ENCODE data around the gene INA. TPM values are rescaled to one million over a fixed set of nuclear protein-coding genes. Genes with fewer than 3 reads are reported as not detected.
A peak's percentile ranks its signal among the peaks of the same experiment; 100 is the strongest.

The INA gene
- total RNA-seq (not detected), polyA plus RNA-seq (under 1 TPM in 1 of 2 donors, not detected in 1; 0.08 TPM)
- long read RNA-seq, donor 1: 0 reads
- long read RNA-seq, donor 2: 0 reads

- Histone ChIP-seq H3K27me3 (ENCODE audit: control insufficient read depth in 1 of 2, insufficient read depth in 2 of 2, low read length in 1 of 2) (no peaks in the 10 kb centered on the region), H3K27ac (ENCODE audit: low read depth in 1 of 2, low read length in 2 of 2) (no peak within 1 kb of the TSS), H3K9me3 (ENCODE audit: control insufficient read depth, low read length) (no peaks in the 10 kb centered on the region), H3K36me3 (ENCODE audit: control insufficient read depth in 1 of 2, insufficient read depth in 2 of 2, low read length in 1 of 2) (no peaks in the 10 kb centered on the region), H3K4me1 (ENCODE audit: control insufficient read depth in 1 of 2, insufficient read depth in 2 of 2, low read length in 2 of 2) (peaks cover 0 to 7% of the 10 kb centered on the region in 2 donors), H3K4me3 (ENCODE audit: low read length in 2 of 2) (no peak within 1 kb of the TSS)
- DNase-seq (peak in 1 of 2 donors; percentile 74), ATAC-seq (ENCODE audit: low FRiP score) (no peak)
- intact Hi-C loops (cut with DNase I): no loop called here
- 1% methylated on average over 73 to 105 of the region's 105 CpGs for WGBS, 2 donors
Measured at GRCh38 chr10:103276896-103277712, at the start of gene INA. INA (plus strand) TSS chr10:103277138; CDS start chr10:103277212, 74 bp downstream.

GRCh38 chr10:103227416-103227815 is 49.5 kb upstream of the INA start:
- Histone ChIP-seq H3K4me3 (ENCODE audit: low read length in 2 of 2) (no peak overlapping the region), H3K9me3 (ENCODE audit: control insufficient read depth, low read length) (no peaks in the 10 kb centered on the region), H3K36me3 (ENCODE audit: control insufficient read depth in 1 of 2, insufficient read depth in 2 of 2, low read length in 1 of 2) (no peaks in the 10 kb centered on the region), H3K4me1 (ENCODE audit: control insufficient read depth in 1 of 2, insufficient read depth in 2 of 2, low read length in 2 of 2) (peaks cover 8 to 9% of the 10 kb centered on the region in 2 donors), H3K27me3 (ENCODE audit: control insufficient read depth in 1 of 2, insufficient read depth in 2 of 2, low read length in 1 of 2) (no peaks in the 10 kb centered on the region), H3K27ac (ENCODE audit: low read depth in 1 of 2, low read length in 2 of 2) (peak overlapping the region; percentile 54 to 64)
- no peak for DNase-seq
- no peak for ATAC-seq (ENCODE audit: low FRiP score)
- WGBS, 2 donors: 71 to 76% methylated on average over 1 of the region's 1 CpG
- intact Hi-C loops (cut with DNase I): no loop called here

- H3K4me1 ChIP-seq (ENCODE audit: control insufficient read depth in 1 of 2, insufficient read depth in 2 of 2, low read length in 2 of 2): peaks cover 9 to 12% of the 10 kb centered on the region in 2 donors
- no peak overlapping the region for H3K4me3 ChIP-seq (ENCODE audit: low read length in 2 of 2)
- H3K36me3 ChIP-seq (ENCODE audit: control insufficient read depth in 1 of 2, insufficient read depth in 2 of 2, low read length in 1 of 2): no peaks in the 10 kb centered on the region
Measured at GRCh38 chr10:103231047-103231551, 45.8 kb upstream of the INA start.

GRCh38 chr10:103232131-103232673 is 44.7 kb upstream of the INA start:
- intact Hi-C loops (cut with DNase I): loop anchor here in 1 of 2 donors (5.0 kb wide), 1 partner anchor 40 kb away; the partner anchor contains the start of gene NT5C2
- 85 to 87% methylated on average over 3 of the region's 3 CpGs for WGBS, 2 donors
- H3K36me3 ChIP-seq (ENCODE audit: control insufficient read depth in 1 of 2, insufficient read depth in 2 of 2, low read length in 1 of 2): no peaks in the 10 kb centered on the region
- DNase-seq (no peak), ATAC-seq (ENCODE audit: low FRiP score) (no peak)
- H3K9me3 ChIP-seq (ENCODE audit: control insufficient read depth, low read length): no peaks in the 10 kb centered on the region
- peak overlapping the region; percentile 18 to 88 for H3K27ac ChIP-seq (ENCODE audit: low read depth in 1 of 2, low read length in 2 of 2)
- H3K4me1 ChIP-seq (ENCODE audit: control insufficient read depth in 1 of 2, insufficient read depth in 2 of 2, low read length in 2 of 2): peaks cover 9 to 12% of the 10 kb centered on the region in 2 donors
- no peak overlapping the region for H3K4me3 ChIP-seq (ENCODE audit: low read length in 2 of 2)
- no peaks in the 10 kb centered on the region for H3K27me3 ChIP-seq (ENCODE audit: control insufficient read depth in 1 of 2, insufficient read depth in 2 of 2, low read length in 1 of 2)

More at GRCh38 chr10:103231047-103231551, 45.8 kb upstream of the INA start:
- Histone ChIP-seq H3K9me3 (ENCODE audit: control insufficient read depth, low read length) (no peaks in the 10 kb centered on the region), H3K27me3 (ENCODE audit: control insufficient read depth in 1 of 2, insufficient read depth in 2 of 2, low read length in 1 of 2) (no peaks in the 10 kb centered on the region), H3K27ac (ENCODE audit: low read depth in 1 of 2, low read length in 2 of 2) (peak overlapping the region; percentile 47 to 91)
- WGBS, 2 donors: 1 to 5% methylated on average over 4 of the region's 4 CpGs
- ATAC-seq (ENCODE audit: low FRiP score) (peak; percentile 46), DNase-seq (no peak)
- intact Hi-C loops (cut with DNase I): loop anchor here (2.0 to 5.0 kb wide), 2 partner anchors 38 to 39 kb away; partner anchors contain the start of gene NT5C2 (in 2 of the 2)

GRCh38 chr10:103232772-103233488 is 44.0 kb upstream of the INA start:
- ATAC-seq (ENCODE audit: low FRiP score) (no peak), DNase-seq (no peak)
- no peaks in the 10 kb centered on the region for H3K36me3 ChIP-seq (ENCODE audit: control insufficient read depth in 1 of 2, insufficient read depth in 2 of 2, low read length in 1 of 2)
- intact Hi-C loops (cut with DNase I): loop anchor here in 1 of 2 donors (5.0 kb wide), 1 partner anchor 41 kb away; the partner anchor contains the start of gene NT5C2
- no peaks in the 10 kb centered on the region for H3K9me3 ChIP-seq (ENCODE audit: control insufficient read depth, low read length)
- no peaks in the 10 kb centered on the region for H3K27me3 ChIP-seq (ENCODE audit: control insufficient read depth in 1 of 2, insufficient read depth in 2 of 2, low read length in 1 of 2)
- H3K27ac ChIP-seq (ENCODE audit: low read depth in 1 of 2, low read length in 2 of 2): peak overlapping the region in 1 of 2 donors; percentile 33
- no peak overlapping the region for H3K4me3 ChIP-seq (ENCODE audit: low read length in 2 of 2)
- peaks cover 9 to 12% of the 10 kb centered on the region in 2 donors for H3K4me1 ChIP-seq (ENCODE audit: control insufficient read depth in 1 of 2, insufficient read depth in 2 of 2, low read length in 2 of 2)
- 79 to 85% methylated on average over 7 of the region's 7 CpGs for WGBS, 2 donors

GRCh38 chr10:103235775-103236174 is 41.2 kb upstream of the INA start:
- 92 to 93% methylated on average over 2 of the region's 2 CpGs for WGBS, 2 donors
- intact Hi-C loops (cut with DNase I): no loop called here
- no peak overlapping the region for H3K4me3 ChIP-seq (ENCODE audit: low read length in 2 of 2)
- DNase-seq: no peak
- H3K27me3 ChIP-seq (ENCODE audit: control insufficient read depth in 1 of 2, insufficient read depth in 2 of 2, low read length in 1 of 2): no peaks in the 10 kb centered on the region
- H3K27ac ChIP-seq (ENCODE audit: low read depth in 1 of 2, low read length in 2 of 2): no peak overlapping the region
- no peaks in the 10 kb centered on the region for H3K9me3 ChIP-seq (ENCODE audit: control insufficient read depth, low read length)
- no peak for ATAC-seq (ENCODE audit: low FRiP score)
- no peaks in the 10 kb centered on the region for H3K36me3 ChIP-seq (ENCODE audit: control insufficient read depth in 1 of 2, insufficient read depth in 2 of 2, low read length in 1 of 2)
- H3K4me1 ChIP-seq (ENCODE audit: control insufficient read depth in 1 of 2, insufficient read depth in 2 of 2, low read length in 2 of 2): peaks cover under 1 to 8% of the 10 kb centered on the region in 2 donors

- intact Hi-C loops (cut with DNase I): no loop called here
- DNase-seq (no peak), ATAC-seq (ENCODE audit: low FRiP score) (peak; percentile 74)
- peaks cover 0 to 7% of the 10 kb centered on the region in 2 donors for H3K4me1 ChIP-seq (ENCODE audit: control insufficient read depth in 1 of 2, insufficient read depth in 2 of 2, low read length in 2 of 2)
- H3K27ac ChIP-seq (ENCODE audit: low read depth in 1 of 2, low read length in 2 of 2): no peak overlapping the region
- no peaks in the 10 kb centered on the region for H3K9me3 ChIP-seq (ENCODE audit: control insufficient read depth, low read length)
- H3K36me3 ChIP-seq (ENCODE audit: control insufficient read depth in 1 of 2, insufficient read depth in 2 of 2, low read length in 1 of 2): no peaks in the 10 kb centered on the region
- H3K4me3 ChIP-seq (ENCODE audit: low read length in 2 of 2): no peak overlapping the region
- 44 to 64% methylated on average over 11 of the region's 11 CpGs for WGBS, 2 donors
- no peaks in the 10 kb centered on the region for H3K27me3 ChIP-seq (ENCODE audit: control insufficient read depth in 1 of 2, insufficient read depth in 2 of 2, low read length in 1 of 2)
Measured at GRCh38 chr10:103238506-103239252, 38.3 kb upstream of the INA start.

Data from aorta (tissue), 5 donors.